Measurements from ENCODE around the gene MYLIP. TPM values are rescaled to one million over a fixed set of nuclear protein-coding genes. Genes with fewer than 3 reads are reported as not detected.
"Not testable (repeated sequence)": the region's sequence is repeated elsewhere in the genome, so short reads cannot be mapped to it uniquely, and the experiment has no call there.

Gene MYLIP
- total and polyA plus RNA-seq, 11 donors, result 6.6 to 19.9 (median 12.4) TPM

DNA sequence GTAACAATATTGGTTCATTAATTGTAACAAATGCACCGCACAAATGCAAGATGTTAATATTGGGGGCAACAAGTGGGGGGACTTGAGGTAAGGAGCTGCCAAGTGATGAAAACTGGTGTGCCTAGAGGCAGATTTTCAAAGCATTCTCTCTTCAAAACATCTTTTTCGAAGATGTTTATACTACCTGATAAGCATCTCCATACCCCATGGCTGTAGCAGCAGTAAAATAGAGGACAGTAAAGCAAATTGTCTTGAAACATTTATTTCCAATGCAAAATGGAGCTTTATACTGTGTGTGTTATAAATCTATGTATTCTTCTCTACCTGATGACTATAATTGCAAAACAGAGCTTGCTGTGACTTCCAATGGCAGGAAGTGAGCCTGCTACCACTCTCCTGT, 42.5 kb downstream of the MYLIP start:
- TF ChIP-seq CTCF (IDR thresholded peaks at IDR 0.05) (no peak), POLR2A (IDR thresholded peaks at IDR 0.05) (no peak)
- no peaks in the 10 kb centered on the region for H3K4me1 ChIP-seq
- H3K27ac ChIP-seq, result no peak overlapping the region
- ATAC-seq (no peak), DNase-seq (no peak)
- 91 to 99% (median 93%) methylated on average over 2 of the region's 2 CpGs for WGBS, 4 donors
- H3K9me3 ChIP-seq, result no peaks in the 10 kb centered on the region
- H3K4me3 ChIP-seq, result no peak overlapping the region
- H3K36me3 ChIP-seq, result no peaks in the 10 kb centered on the region
- H3K27me3 ChIP-seq, result no peaks in the 10 kb centered on the region
- intact Hi-C loops (cut with DNase I), result no loop called here

DNA sequence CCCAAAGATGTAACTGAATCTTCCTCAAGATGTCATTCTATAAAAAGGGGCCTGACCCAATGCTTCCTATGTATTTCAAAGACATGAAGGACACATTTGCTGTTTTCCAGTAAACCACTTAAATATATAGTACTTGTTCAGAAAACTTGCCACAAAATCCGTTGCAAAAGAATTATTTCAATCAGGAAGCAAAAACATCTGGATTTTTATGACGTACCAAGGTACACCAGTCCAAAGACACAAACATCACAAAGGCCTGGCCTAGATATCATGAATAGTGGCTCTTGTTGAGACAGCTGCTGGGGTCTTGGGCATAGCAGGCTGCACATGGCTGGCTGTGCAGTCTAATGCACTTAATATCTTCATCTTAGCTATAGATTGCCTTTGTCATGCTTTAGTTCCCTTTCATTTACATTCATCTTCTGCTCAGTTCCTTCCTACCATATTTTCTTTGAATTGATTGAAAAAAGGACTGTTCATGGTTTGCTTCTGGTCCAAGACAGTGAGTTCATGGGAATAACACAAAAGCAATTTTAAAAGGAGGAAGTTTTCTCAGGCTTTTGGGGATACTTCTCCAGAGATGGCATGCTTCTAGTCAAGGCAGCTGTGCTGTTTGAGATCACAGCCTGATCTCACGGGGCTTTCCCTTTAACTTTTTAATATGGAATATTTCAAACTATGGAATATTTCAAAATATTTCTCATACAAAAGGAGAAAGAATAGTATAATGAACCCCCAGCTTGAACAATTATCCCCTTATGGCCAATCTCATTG, 44.5 kb downstream of the MYLIP start:
- intact Hi-C loops (cut with DNase I), result no loop called here
- no peak overlapping the region for H3K4me3 ChIP-seq
- WGBS, 4 donors, result 76 to 90% (median 84%) methylated on average over 3 of the region's 3 CpGs

GRCh38 chr6:16174416-16175078, 45.7 kb downstream of the MYLIP start:
- Histone ChIP-seq H3K27ac (no peak overlapping the region), H3K36me3 (no peaks in the 10 kb centered on the region), H3K27me3 (no peaks in the 10 kb centered on the region), H3K4me3 (no peak overlapping the region), H3K4me1 (no peaks in the 10 kb centered on the region), H3K9me3 (no peaks in the 10 kb centered on the region)
- ATAC-seq (no peak), DNase-seq (no peak)
- intact Hi-C loops (cut with DNase I), result no loop called here
- 86 to 90% (median 87%) methylated on average over 8 of the region's 8 CpGs for WGBS, 4 donors
- no peak for TF ChIP-seq CTCF (IDR thresholded peaks at IDR 0.05)
- TF ChIP-seq POLR2A (IDR thresholded peaks at IDR 0.05), result no peak

More for the DNA sequence above, 44.5 kb downstream of the MYLIP start:
- Histone ChIP-seq H3K27me3 (no peaks in the 10 kb centered on the region), H3K27ac (no peak overlapping the region), H3K36me3 (no peaks in the 10 kb centered on the region), H3K4me1 (no peaks in the 10 kb centered on the region), H3K9me3 (no peaks in the 10 kb centered on the region)
- TF ChIP-seq CTCF (IDR thresholded peaks at IDR 0.05) (no peak), POLR2A (IDR thresholded peaks at IDR 0.05) (no peak)
- DNase-seq (no peak), ATAC-seq (no peak)

GRCh38 chr6:16176600-16176999, 47.7 kb downstream of the MYLIP start:
- ATAC-seq; H3K36me3 ChIP-seq; H3K27me3 ChIP-seq; H3K27ac ChIP-seq; H3K4me1 ChIP-seq; DNase-seq; H3K4me3 ChIP-seq; H3K9me3 ChIP-seq; intact Hi-C loops (cut with DNase I): not testable (repeated sequence)
- 45 to 97% (median 69%) methylated on average over 1 of the region's 1 CpG for WGBS, 4 donors
